Measurements from ENCODE around the gene TBL1X. TPM values are rescaled to one million over a fixed set of nuclear protein-coding genes. Genes with fewer than 3 reads are reported as not detected.
"Not testable (repeated sequence)": the region's sequence is repeated elsewhere in the genome, so short reads cannot be mapped to it uniquely, and the experiment has no call there.

TBL1X gene
- total RNA-seq, 6 experiments from 2014 or later, result 18.0 to 40.7 (median 20.8) TPM

GRCh38 chrX:9434051-9434550 is 30.8 kb upstream of the TBL1X start:
- Histone ChIP-seq H3K27me3 (no peaks in the 10 kb centered on the region), H3K4me3 (no peak overlapping the region), H3K27ac (no peak overlapping the region), H3K4me1 (no peaks in the 10 kb centered on the region), H3K9me3 (no peaks in the 10 kb centered on the region), H3K36me3 (no peaks in the 10 kb centered on the region)
- intact Hi-C loops (cut with DNase I), result no loop called here
- 63% methylated on average over 2 of the region's 3 CpGs for WGBS (ENCODE audit: insufficient coverage, low coverage, low lambda C conversion rate, missing lambda C conversion rate)
- DNase-seq, result no peak
- no peak for ATAC-seq
- TF ChIP-seq CTCF (IDR thresholded peaks at IDR 0.05) (no peak), POLR2A (IDR thresholded peaks at IDR 0.05) (no peak)

- H3K4me1 ChIP-seq; intact Hi-C loops (cut with DNase I); H3K36me3 ChIP-seq; ATAC-seq; DNase-seq; H3K27ac ChIP-seq; H3K27me3 ChIP-seq; H3K4me3 ChIP-seq; H3K9me3 ChIP-seq: not testable (repeated sequence)
- WGBS (ENCODE audit: insufficient coverage, low coverage, low lambda C conversion rate, missing lambda C conversion rate), result 70% methylated on average over 2 of the region's 2 CpGs
Observed at GRCh38 chrX:9435086-9435485, 29.8 kb upstream of the TBL1X start.

- no peak overlapping the region for H3K27ac ChIP-seq
- no peaks in the 10 kb centered on the region for H3K4me1 ChIP-seq
- DNase-seq (no peak), ATAC-seq (no peak)
- TF ChIP-seq CTCF (IDR thresholded peaks at IDR 0.05), result no peak
- TF ChIP-seq POLR2A (IDR thresholded peaks at IDR 0.05), result no peak
- H3K27me3 ChIP-seq, result no peaks in the 10 kb centered on the region
- 91% methylated on average over 1 of the region's 1 CpG for WGBS (ENCODE audit: insufficient coverage, low coverage, low lambda C conversion rate, missing lambda C conversion rate)
- no peaks in the 10 kb centered on the region for H3K36me3 ChIP-seq
- no peak overlapping the region for H3K4me3 ChIP-seq
- intact Hi-C loops (cut with DNase I), result no loop called here
- H3K9me3 ChIP-seq, result no peaks in the 10 kb centered on the region
Observed at GRCh38 chrX:9436812-9437211, 28.0 kb upstream of the TBL1X start.

GRCh38 chrX:9438933-9439494 is 25.8 kb upstream of the TBL1X start:
- WGBS (ENCODE audit: insufficient coverage, low coverage, low lambda C conversion rate, missing lambda C conversion rate), result 44% methylated on average over 2 of the region's 3 CpGs
- no peak for ATAC-seq
- no peak for DNase-seq
- no peaks in the 10 kb centered on the region for H3K9me3 ChIP-seq
- no peak overlapping the region for H3K27ac ChIP-seq
- no peaks in the 10 kb centered on the region for H3K27me3 ChIP-seq
- H3K36me3 ChIP-seq, result no peaks in the 10 kb centered on the region
- H3K4me1 ChIP-seq, result no peaks in the 10 kb centered on the region
- intact Hi-C loops (cut with DNase I), result no loop called here
- TF ChIP-seq CTCF (IDR thresholded peaks at IDR 0.05), result no peak
- no peak for TF ChIP-seq POLR2A (IDR thresholded peaks at IDR 0.05)
- H3K4me3 ChIP-seq, result no peak overlapping the region

- Histone ChIP-seq H3K9me3 (no peaks in the 10 kb centered on the region), H3K27ac (no peak overlapping the region), H3K27me3 (no peaks in the 10 kb centered on the region), H3K36me3 (no peaks in the 10 kb centered on the region), H3K4me1 (no peaks in the 10 kb centered on the region), H3K4me3 (no peak overlapping the region)
- ATAC-seq (no peak), DNase-seq (no peak)
- TF ChIP-seq CTCF (IDR thresholded peaks at IDR 0.05), result no peak
- TF ChIP-seq POLR2A (IDR thresholded peaks at IDR 0.05), result no peak
- intact Hi-C loops (cut with DNase I), result no loop called here
- WGBS (ENCODE audit: insufficient coverage, low coverage, low lambda C conversion rate, missing lambda C conversion rate), result 56% methylated on average over 1 of the region's 3 CpGs
Observed at GRCh38 chrX:9440116-9440844, 24.6 kb upstream of the TBL1X start.
